Breast epithelium (tissue), 3 donors: ENCODE results near the gene PHKB.

Experiments
- POLR2A ChIP-seq: fragments of 450-650 bp; IDR thresholded peaks from one replicate; pipeline ENCODE4 v1.6.1; 2016; ENCODE audit warnings: antibody characterized with exemption, mild to moderate bottlenecking, moderate library complexity
- TF ChIP-seq, protein P1 (sequence below), 3 donors: fragments of 450-650 bp; IDR thresholded peaks; one replicate each; pipeline ENCODE4 v1.5.1; 2016 to 2017; ENCODE audit warnings: antibody characterized with exemption in 3 of 3, mild to moderate bottlenecking in 3 of 3, moderate library complexity in 3 of 3

DNA sequence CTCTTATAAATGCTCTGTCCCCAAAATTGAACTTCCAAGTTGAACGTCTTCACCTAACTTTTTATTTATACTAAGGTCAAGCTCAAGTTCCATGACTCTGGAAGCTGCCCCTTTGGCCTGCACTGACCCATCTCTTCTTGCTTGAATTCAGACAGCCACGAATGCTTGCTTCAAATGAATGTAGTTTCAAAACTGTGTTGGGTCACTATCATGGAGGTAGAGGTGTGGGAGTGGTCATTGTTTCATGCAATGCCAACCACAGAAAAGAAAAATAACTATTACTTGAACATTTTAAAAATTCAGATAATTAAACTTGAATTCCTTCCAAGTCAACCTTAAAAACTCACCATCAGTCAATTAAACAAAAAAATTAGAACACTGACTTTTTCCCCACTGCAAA lies 2.8 kb upstream of the PHKB start:
- TF ChIP-seq, protein P1, sequence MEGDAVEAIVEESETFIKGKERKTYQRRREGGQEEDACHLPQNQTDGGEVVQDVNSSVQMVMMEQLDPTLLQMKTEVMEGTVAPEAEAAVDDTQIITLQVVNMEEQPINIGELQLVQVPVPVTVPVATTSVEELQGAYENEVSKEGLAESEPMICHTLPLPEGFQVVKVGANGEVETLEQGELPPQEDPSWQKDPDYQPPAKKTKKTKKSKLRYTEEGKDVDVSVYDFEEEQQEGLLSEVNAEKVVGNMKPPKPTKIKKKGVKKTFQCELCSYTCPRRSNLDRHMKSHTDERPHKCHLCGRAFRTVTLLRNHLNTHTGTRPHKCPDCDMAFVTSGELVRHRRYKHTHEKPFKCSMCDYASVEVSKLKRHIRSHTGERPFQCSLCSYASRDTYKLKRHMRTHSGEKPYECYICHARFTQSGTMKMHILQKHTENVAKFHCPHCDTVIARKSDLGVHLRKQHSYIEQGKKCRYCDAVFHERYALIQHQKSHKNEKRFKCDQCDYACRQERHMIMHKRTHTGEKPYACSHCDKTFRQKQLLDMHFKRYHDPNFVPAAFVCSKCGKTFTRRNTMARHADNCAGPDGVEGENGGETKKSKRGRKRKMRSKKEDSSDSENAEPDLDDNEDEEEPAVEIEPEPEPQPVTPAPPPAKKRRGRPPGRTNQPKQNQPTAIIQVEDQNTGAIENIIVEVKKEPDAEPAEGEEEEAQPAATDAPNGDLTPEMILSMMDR (IDR thresholded peaks at IDR 0.05): no peak
- no peak for TF ChIP-seq POLR2A
